NCI-H774 (cell line): ENCODE results near the gene RNF4.
"Not testable (repeated sequence)": the region's sequence is repeated elsewhere in the genome, so short reads cannot be mapped to it uniquely, and the experiment has no call there.

Experiments used
- DNase-seq: peaks from one replicate; lab custom pipeline; 2025; lab: John Stamatoyannopoulos, UW

RNF4 gene

DNA sequence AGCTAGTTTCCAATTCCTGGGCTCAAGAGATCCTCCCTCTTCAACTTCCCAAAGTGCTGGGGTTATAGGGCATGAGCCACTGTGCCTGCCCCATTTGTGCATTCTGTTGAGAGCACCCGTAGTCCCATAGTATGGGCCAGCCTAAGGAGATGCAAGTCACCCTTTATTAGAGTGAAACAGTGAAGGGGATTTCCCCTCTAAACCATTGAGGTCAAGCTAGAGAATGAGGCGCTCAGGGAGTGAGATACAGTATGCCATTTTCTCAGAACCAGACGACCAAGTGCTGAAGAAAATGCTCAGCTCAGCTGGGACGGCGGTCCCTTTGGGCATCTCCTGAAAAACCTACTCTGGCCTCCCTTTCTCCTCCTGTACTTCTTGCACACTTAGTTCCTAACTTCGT lies 18.7 kb downstream of the RNF4 start:
- DNase-seq = no peak

DNA sequence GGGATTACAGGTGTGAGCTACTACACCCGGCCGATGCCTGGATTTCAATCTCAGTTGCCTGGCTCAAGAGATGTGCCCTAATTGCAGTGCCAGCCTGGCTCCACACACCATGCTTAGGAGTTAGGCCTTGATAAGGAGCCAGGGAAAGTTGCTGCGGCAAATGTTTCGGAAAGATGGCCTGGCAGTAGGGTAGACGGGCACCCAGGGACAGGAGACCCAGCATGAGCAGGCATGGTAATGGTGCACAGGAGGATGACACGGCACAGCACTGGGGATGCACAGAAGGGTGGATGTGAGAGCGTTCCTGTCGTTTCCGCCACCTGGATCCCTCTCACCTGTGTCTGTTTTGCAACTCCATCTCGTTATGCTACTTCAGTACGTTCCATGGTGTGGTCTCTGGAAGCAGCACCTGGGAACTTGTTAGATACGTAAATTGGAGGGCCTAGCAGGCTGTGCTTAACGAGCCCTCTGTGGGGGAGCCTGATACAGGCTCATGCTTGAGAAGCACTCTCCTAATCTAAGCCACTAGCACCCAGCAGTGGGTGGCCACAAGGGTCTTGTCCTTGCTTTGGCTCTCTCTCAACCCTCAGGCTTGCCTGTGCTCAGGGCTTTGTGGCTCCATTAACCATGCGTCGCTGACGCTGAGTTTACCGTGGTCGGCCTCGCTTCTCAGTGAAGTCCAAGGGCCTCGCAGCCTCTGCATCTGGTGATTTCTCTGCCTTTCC lies 20.3 kb downstream of the RNF4 start:
- DNase-seq = no peak

DNA sequence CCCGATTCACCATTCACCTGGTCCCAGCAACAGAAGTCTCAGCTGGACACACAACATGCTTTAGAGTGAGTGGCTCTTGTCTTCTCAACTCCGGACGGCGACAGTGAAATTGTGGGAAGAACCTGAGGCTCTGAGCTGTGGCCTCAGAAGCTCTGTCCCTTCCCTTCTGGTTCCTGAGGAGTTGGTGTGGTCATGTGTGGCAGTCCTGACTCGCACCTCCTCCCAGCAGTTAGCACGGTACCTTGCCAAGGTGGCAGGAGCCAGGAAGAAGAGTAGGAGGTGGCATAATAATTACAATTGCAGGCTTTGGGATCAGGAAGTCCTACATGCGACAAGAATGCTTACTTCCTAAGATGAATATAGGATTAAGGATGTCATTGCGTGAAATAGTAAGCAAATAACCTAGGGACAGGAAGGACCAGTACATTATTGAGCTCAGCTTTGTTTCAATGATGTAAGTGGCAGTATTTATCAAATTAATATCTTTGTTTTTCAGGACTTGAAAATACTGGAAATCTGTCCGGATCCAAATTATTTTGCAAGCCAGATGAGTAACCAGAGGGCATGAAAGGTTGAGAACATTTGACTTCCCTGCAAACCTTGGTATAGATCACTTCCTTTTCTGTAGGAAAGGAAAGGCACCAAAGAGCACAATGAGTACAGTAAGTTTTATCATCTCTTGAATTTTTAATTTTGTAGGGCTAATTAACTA lies 21.1 kb downstream of the RNF4 start:
- DNase-seq = no peak

DNA sequence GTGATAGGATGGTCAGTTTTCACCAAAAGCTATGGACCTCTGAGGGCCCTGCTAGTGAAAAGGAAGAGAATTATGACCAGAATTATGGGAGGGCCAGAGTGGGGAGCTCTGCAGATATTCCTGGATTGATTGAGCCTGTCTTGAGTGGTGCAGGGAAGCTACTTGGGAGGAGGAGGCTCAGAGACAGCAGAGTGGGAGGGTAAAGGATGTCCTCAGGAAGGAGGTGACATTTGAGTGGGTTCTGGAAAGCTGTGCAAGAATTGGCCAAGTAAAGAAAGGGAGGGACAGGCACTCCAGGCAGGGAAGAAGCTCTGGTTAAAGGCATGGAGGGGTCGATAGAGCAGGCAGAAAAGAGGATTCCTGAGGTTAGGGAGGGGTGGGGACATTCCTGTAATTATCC lies 24.1 kb downstream of the RNF4 start:
- no peak for DNase-seq

DNA sequence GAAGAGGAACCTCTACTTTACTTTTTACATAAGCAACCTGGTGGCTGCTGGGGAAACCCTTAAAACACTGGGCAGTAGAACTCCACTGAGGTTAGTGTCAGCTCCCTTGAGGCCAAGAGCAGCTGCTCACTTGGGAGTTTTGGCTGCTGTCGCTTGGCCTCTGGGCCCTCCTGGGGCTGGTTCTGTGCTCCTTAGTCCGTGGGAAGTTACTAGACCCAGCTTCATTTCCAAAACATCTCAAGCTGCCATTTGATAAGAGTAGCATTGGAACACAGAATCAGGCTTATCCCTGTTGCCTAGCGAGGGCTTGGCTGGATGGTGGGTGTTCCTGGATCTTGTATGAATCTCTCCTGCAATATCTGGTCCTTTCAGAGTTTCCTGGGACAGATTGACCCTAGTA lies 26.1 kb downstream of the RNF4 start:
- DNase-seq = no peak

DNA sequence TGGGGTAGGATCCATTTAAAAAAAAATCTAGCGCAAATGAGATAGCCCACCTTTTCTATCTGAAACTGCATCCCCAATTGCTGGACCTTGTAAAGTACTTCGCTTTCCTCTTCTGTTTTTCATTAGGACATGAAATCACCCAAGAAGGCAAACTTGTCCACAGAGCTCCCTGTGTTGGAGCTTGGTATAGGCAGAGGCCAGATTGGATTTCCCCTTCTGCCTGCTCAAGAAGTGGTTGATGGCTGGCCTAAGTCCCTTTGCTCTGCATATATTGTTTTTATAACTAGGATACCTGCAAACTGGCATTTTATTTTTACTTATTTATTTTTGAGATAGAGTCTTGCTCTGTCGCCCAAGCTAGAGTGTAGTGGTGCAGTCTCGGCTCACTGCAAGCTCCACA lies 28.4 kb downstream of the RNF4 start:
- DNase-seq = no peak

DNA sequence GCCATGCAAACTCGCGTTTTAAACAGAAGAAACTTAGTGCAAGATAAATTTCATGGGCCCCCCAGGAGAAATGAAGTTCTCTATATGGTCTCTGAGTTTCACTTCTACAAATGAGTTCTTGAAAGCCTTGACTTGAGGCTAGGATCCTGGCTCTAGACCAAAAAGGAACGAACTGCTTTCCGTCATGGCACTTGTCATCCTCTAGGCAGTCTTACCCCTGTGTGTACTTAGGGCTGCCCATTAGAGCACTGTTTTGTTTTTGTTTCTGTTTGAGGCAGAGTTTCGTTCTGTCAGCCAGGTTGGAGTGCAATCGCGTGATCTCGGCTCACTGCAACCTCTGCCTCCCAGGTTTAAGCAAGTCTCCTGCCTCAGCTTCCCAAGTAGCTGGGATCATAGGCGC lies 29.0 kb downstream of the RNF4 start:
- no peak for DNase-seq

DNA sequence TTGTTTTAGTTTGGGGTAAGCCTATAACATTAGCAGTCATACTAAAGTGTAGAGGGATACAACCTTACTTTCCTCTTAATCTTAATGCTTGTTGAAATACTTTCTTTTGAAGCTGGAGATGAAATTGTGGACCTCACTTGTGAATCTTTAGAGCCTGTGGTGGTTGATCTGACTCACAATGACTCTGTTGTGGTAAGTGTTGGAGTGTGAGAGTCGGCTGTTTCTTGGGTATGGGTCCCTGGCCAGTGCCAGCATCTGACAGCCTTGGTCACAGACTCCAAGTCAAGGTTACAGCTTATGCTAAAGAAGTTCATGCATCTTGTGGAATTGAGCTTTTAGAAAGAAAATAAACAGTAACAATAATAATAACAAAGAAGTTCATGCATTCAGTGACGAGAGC lies 31.6 kb downstream of the RNF4 start:
- no peak for DNase-seq

DNA sequence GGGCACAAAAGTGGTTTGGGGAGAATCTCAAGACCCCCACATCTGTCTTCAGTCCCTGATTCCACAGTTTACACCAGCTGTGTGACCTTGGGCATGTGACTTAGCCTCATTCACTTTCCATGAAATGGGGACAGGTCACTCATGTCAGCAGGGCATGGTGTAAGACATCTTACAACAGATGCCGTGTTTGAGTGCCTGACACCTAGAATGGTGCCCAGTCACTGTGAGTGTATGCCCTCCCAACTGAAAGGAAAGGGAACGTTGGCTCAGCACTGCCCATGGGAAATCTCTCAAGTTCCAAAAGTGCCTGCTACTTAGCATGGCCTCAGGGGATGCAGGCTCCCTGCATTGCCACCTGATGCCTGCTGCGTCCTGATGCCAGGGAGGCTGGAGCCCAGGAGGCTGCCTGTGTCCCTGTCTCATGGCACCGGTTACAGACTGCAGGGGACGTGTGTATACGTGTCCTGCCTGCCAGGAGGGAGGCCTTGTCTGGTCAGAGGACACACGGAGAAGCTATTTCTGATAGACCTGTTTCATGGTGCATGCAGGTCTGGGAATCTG lies 32.2 kb downstream of the RNF4 start:
- no peak for DNase-seq

DNA sequence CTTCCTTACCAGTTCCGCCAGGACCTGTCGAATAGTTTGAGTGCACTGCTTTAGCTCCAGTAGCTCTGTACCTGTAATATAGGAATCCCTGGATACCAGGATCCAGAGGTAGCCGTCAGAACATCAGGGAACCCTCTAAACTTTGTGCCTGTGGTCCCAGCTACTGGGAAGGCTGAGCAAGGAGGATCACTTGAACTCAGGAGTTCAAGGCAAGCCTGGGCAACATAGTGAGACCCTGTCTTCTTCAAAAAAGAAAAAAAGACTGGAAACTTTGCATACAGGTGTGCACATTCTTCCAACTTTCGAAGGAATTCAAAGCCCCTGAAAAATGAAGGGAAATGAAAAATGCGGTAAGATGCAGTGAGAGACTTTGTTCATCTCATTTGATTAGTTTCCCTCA lies 34.9 kb downstream of the RNF4 start:
- DNase-seq = no peak

DNA sequence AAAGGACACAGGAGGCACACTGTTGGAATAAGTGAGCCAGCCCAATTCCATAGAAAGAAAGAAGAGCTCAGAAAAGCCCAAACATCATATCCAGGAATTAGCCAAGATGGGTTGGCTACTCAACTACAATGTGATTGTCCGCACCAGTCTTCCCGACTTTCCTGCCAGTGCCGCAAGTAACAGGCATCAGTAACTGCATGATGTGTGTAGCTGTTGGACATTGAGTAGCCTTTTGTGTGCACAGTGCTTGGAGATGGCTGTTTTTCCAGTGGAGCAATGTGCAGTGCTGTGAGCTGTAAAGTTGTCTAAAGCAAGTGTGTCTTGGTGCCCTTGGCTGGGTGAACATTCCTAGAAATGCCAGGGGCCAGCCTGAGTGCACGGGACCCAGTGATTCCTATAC lies 38.4 kb downstream of the RNF4 start:
- DNase-seq = no peak

DNA sequence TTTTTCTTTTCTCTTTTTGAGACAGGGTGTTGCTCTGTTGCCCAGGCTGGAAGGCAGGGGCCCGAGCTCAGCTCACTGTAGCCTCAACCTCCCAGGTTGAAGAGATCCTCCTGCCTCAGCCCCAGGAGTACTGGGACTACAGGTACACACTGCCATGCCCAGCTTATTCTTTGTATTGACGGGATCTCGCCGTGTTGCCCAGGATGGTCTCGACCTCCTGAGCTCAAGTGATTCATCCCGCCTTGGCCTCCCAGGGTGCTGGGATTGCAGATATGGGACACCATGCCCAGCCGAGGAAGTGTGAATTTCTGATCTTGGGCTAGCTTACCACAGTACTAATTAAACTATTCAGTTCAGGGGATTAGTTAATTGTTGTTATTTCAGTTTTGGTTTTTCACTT lies 38.9 kb downstream of the RNF4 start:
- DNase-seq = no peak

DNA sequence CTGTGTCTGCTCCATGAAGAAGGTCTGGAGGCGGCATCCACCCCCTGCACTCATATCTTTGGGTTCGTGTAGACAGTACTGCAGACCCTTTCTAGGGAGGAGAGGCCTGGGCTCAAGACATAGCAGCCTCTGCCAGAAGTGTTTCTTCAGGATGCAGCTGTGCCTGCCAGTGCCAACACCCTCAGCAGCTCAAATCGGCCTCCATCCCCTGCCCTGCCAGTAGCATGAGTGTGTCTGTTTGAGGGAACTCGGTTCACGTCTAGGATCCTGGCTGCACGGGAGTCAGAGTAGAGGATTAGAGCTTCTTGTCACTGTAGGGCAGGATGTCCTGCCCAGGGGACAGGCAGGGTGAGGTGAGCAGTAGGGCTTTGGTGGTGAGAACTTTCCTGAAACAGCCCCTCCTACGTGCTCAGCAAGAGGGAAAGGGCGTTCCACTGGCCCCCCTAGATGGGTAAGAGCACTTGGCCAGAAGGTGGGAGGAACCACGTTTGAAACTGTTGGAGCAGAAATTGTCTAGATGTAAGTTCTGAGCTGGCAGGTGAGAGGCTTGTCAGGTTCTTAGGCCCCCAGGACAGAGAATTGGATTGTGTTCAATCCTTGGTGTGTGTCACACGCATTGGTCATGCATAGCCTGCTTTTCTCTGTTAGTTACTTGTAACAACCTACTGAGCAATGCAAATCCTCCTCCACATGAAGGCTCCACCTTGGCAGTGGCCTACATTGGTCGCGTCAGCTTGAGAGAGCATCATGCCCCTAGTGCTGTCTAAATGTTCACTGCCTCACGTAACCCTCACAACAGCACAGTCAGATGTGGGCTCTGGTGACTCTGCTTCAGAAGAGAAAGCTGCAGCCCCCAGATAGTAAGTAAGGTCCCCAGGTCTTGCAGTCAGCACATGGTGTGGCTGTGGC lies 41.7 kb downstream of the RNF4 start:
- no peak for DNase-seq

DNA sequence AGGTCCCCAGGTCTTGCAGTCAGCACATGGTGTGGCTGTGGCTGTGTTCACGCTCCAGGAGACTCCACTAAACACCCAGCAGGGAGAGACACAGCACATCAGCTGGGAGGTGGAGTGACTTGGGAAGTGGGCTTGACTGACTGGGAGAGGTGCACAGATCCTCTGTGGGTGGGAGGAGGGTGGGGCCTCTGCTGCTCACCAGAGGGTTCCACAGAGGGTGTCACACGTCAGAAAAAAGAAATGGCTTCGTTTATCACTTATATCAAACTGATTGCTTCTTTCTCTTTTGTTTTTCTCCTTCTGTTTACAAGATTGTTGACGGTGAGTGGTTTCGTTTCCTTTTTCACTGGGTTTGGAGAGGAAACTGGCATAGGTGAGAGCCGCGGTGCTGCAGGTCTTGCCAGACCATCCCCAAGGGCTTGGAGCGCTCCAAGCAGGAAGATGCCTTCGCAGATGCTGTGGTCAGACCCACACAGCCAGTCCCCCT lies 42.8 kb downstream of the RNF4 start:
- DNase-seq = no peak

DNA sequence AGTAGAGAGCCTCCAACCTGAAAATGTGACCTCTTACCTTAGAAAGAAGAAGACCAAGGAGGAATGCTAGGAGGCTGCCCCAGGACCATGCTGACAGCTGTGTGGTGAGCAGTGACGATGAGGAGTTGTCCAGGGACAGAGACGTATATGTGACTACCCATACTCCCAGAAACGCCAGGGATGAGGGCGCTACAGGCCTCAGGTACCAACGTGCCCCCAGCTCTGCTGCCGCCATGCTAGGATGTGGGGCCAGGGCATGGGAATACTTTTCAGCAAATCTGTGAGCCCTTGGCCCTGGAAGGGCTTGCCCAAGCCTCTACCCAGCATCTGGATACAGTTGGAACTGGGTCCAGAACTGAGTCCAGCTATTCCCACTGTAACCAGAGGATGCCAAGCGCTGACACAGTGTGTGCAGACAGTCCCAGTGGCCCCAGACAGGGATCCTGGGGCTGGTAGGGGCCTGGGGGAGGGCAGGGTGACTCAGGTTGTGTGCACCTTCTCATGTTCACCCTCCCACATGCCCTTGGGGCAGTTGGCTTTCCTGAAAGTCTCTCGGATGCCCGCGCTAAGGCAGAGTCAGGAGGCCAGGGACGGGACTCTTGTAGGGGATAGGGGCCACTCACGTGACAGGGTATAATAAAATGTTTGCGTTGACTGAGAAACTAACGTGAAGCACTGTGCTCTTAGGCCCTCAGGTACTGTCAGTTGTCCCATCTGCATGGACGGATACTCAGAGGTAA lies 43.7 kb downstream of the RNF4 start:
- DNase-seq = no peak

DNA sequence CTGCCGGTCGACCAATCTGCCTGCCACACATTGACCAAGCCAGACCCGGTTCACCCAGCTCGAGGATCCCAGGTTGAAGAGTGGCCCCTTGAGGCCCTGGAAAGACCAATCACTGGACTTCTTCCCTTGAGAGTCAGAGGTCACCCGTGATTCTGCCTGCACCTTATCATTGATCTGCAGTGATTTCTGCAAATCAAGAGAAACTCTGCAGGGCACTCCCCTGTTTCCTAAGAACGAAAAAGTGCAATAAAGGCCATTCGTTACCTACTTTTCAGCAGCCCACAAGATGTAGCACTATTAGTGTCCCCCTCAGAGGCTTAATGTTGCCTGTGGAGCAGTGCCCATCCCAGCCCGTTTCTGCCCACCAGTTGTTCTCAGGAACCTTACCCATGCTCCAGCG lies 45.3 kb downstream of the RNF4 start:
- DNase-seq = not testable (repeated sequence)

DNA sequence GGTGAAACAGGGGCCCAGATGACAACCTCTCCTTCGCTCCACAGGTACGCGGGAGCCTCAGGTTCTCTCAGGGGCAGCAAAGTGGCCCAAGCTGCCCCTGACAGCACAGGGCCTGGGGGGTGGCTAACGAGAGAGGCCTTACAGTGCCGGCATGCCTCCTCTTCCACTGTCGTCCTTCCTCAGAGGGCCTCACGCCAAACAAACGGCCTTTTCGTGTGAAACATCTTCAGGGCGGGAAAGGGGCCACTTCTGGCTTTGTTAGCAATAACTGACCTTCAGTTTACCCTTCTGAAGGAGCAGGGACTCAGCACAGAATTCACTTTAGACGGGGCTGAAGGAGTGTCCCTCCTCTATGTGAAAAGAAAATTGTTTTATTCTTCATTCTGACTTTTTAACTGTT lies 46.0 kb downstream of the RNF4 start:
- DNase-seq = not testable (repeated sequence)

DNA sequence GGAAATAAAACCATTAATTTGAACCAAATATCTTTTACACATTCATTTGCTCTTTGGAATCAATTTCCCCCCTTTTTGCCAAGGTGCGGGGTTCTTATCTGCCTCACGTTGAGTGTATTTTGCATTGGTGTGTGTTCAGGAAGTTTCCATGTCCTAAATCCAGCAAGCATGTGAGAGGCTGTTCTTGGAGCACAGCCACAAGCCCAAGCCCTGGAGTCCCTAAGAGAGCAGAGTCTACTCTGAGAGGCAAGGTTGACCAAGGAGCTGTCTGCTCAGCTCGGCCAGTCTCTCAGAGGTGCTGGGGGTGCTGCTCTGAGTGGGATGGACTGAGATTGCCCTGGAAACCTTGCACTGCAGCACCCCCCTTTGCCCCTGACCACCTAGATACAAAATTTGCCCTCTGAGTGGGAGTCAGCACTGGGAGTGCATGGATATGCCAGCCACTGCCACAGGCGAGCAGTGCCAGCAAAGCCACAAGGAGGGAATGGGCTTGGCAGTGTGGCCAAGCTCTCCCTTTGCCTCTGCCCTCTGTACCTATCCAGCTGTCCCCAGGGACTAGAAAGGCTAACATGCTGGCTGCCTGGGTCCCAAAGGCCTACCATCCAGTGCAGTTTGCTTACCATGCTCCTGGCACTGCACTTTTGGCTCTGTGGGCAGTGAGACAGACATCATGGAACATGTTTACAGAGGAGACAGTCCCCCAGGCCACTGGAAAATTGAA lies 47.1 kb downstream of the RNF4 start:
- DNase-seq = no peak

DNA sequence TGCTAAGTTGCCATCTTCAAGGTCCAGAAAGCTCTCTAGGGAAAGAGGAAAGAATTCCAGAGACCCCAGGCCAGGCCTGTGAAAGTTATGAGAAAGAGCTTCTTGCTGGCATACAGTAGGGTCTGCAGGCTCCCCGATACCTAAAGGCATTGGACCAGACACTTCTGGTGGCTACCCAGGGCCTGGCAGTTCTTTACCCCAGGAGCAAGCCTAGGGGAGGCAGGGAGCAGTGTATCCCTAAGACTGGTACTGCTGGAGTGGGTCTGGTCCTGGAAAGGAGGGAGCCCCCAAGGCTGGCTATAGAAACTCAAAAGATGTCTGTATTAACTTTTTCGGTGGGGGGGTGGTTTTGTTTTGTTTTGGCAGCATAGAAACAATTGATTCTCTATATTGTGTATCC lies 47.7 kb downstream of the RNF4 start:
- DNase-seq = no peak

DNA sequence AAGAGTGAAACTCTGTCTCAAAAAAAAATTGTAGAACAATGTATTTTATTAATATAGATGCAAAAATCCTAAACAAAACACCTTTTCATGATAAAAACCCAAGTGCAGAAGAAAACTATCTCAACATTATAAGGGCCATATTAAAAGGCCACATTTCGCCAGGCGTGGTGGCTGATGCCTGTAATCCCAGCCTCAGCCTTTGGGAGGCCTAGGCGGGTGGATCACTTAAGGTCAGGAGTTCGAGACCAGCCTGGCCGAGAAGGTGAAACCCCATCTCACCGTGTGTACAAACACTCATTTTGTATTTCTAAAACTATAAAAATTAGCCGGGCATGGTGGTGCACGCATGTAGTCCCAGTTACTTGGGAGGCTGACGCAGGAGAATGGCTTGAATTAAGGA lies 57.7 kb downstream of the RNF4 start:
- no peak for DNase-seq

DNA sequence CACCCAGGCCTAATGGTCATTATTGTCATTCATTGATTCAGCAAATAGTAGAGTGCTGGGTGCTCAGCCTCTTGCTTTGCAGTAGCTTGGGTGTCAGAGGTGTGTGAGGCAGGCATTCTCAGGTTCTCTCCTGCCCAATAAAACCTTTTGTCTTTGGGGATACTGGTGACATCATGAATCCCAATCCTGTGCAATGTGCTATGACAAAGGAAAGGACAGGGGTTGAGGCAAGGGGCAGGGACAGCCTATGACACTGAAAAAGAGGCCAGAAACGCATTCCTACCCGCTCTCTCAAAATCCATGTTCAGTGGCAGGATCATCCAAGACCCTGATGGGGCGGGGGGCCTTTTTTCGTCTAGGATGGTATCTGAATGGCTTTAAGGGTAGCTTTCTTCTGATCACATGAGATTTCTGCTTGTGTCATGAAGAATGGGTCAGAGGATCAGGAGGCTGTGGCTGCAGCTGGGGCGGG lies 66.0 kb downstream of the RNF4 start:
- no peak for DNase-seq
